GM12892 (cell line): Measurements from ENCODE around the gene ZNF317.

Experiments
- POLR2A ChIP-seq: IDR thresholded peaks from 2 replicates; pipeline ENCODE4 v1.6.1; 2011; ENCODE audit warnings: low read depth, low read length, control low read depth
- POLR2AphosphoS5 ChIP-seq: IDR thresholded peaks from 2 replicates; pipeline ENCODE4 v1.6.1; 2011; ENCODE audit warnings: low read depth, low read length, control low read depth
- TAF1 ChIP-seq: IDR thresholded peaks from 2 replicates; pipeline ENCODE4 v1.6.1; 2011; ENCODE audit warnings: low read depth, mild to moderate bottlenecking, control low read depth, low read length, borderline replicate concordance

DNA sequence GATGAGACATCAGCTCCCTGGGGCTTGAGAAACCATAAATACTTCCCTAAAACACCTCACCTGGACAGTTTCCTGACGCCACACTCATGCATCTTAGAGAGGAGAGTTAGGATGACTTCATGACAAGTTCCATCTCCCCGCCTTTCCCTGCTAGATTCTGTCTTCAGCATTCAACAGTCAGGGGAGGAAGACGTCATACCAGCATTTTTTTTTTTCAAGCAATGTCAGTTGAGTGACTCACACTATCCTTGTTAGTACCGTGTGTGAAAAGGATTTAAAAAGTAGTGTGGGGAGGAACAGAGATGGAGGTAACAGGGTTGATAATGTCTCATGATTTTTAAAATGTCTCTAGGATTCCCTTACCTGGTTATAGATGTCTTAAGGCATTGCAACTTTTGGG, 38.7 kb downstream of the ZNF317 start, which contains the start of gene OR7D2:
- TF ChIP-seq POLR2AphosphoS5 (no peak), POLR2A (no peak), TAF1 (no peak)
